Nephron (organoid): ENCODE data around the gene CLCN4.

Experiments
- H3K27ac Mint-ChIP-seq, 3 experiments: 2 replicates each; pipeline ENCODE4 v1.8.0; 2020; ENCODE audit warnings: mixed read lengths in 3 of 3, mild to moderate bottlenecking in 2 of 3, moderate library complexity in 1 of 3
- H3K27me3 Mint-ChIP-seq: 2 replicates; pipeline ENCODE4 v1.8.0; 2021; ENCODE audit warnings: low read depth, mild to moderate bottlenecking, moderate library complexity, mixed read lengths
- H3K36me3 Mint-ChIP-seq: 2 replicates; pipeline ENCODE4 v1.8.0; 2020; ENCODE audit warnings: low read depth, mixed read lengths
- H3K4me1 Mint-ChIP-seq: 2 replicates; pipeline ENCODE4 v1.8.0; 2020; ENCODE audit warnings: mixed read lengths
- H3K4me3 Mint-ChIP-seq, 3 experiments: 2 replicates each; pipeline ENCODE4 v1.8.0; 2020; ENCODE audit warnings: mild to moderate bottlenecking in 3 of 3, mixed read lengths in 3 of 3, moderate library complexity in 2 of 3
- H3K9me3 Mint-ChIP-seq: 2 replicates; pipeline ENCODE4 v1.8.0; 2020; ENCODE audit warnings: mixed read lengths
- CTCF ChIP-seq, 3 experiments: fragments of 200-600 bp; sonication (generic); IDR thresholded peaks; one replicate each; pipeline ENCODE4 v1.5.0; 2021; ENCODE audit warnings: antibody characterized with exemption in 3 of 3; ENCODE audit not compliant: unreplicated experiment in 3 of 3

The CLCN4 gene

GRCh38 chrX:10208281-10208856, 51.6 kb downstream of the CLCN4 start:
- H3K27ac Mint-ChIP-seq: no peak overlapping the region
- H3K27me3 Mint-ChIP-seq: no peaks in the 10 kb centered on the region
- no peak overlapping the region for H3K4me3 Mint-ChIP-seq
- peaks cover 18% of the 10 kb centered on the region for H3K9me3 Mint-ChIP-seq
- no peaks in the 10 kb centered on the region for H3K4me1 Mint-ChIP-seq
- H3K36me3 Mint-ChIP-seq: peaks cover 47% of the 10 kb centered on the region
- no peak for TF ChIP-seq CTCF (IDR thresholded peaks at IDR 0.05; ENCODE audit: unreplicated experiment in 3 of 3)

GRCh38 chrX:10208953-10209352, 52.2 kb downstream of the CLCN4 start:
- Mint-ChIP-seq H3K27me3 (no peaks in the 10 kb centered on the region), H3K4me3 (no peak overlapping the region), H3K9me3 (peaks cover 15% of the 10 kb centered on the region), H3K4me1 (no peaks in the 10 kb centered on the region), H3K27ac (no peak overlapping the region), H3K36me3 (peaks cover 47% of the 10 kb centered on the region)
- TF ChIP-seq CTCF (IDR thresholded peaks at IDR 0.05; ENCODE audit: unreplicated experiment in 3 of 3): no peak

- no peak for TF ChIP-seq CTCF (IDR thresholded peaks at IDR 0.05; ENCODE audit: unreplicated experiment in 3 of 3)
- H3K9me3 Mint-ChIP-seq: peaks cover 6% of the 10 kb centered on the region
- H3K4me3 Mint-ChIP-seq: no peak overlapping the region
- no peaks in the 10 kb centered on the region for H3K27me3 Mint-ChIP-seq
- H3K27ac Mint-ChIP-seq: no peak overlapping the region
- H3K36me3 Mint-ChIP-seq: peaks cover 36% of the 10 kb centered on the region
- H3K4me1 Mint-ChIP-seq: no peaks in the 10 kb centered on the region
Observed at GRCh38 chrX:10212395-10212794, 55.6 kb downstream of the CLCN4 start.

GRCh38 chrX:10213716-10214115, 56.9 kb downstream of the CLCN4 start:
- H3K4me1 Mint-ChIP-seq: no peaks in the 10 kb centered on the region
- H3K9me3 Mint-ChIP-seq: peaks cover 7% of the 10 kb centered on the region
- H3K27me3 Mint-ChIP-seq: no peaks in the 10 kb centered on the region
- TF ChIP-seq CTCF (IDR thresholded peaks at IDR 0.05; ENCODE audit: unreplicated experiment in 3 of 3): no peak
- H3K27ac Mint-ChIP-seq: no peak overlapping the region
- H3K4me3 Mint-ChIP-seq: no peak overlapping the region
- H3K36me3 Mint-ChIP-seq: peaks cover 27% of the 10 kb centered on the region

GRCh38 chrX:10216208-10216607, 59.4 kb downstream of the CLCN4 start:
- H3K9me3 Mint-ChIP-seq: peaks cover 3% of the 10 kb centered on the region
- H3K27ac Mint-ChIP-seq: no peak overlapping the region
- H3K4me1 Mint-ChIP-seq: no peaks in the 10 kb centered on the region
- no peak for TF ChIP-seq CTCF (IDR thresholded peaks at IDR 0.05; ENCODE audit: unreplicated experiment in 3 of 3)
- H3K4me3 Mint-ChIP-seq: no peak overlapping the region
- peaks cover 24% of the 10 kb centered on the region for H3K36me3 Mint-ChIP-seq
- H3K27me3 Mint-ChIP-seq: peaks cover 4% of the 10 kb centered on the region

GRCh38 chrX:10217198-10217597, 60.4 kb downstream of the CLCN4 start:
- peaks cover 3% of the 10 kb centered on the region for H3K9me3 Mint-ChIP-seq
- no peak for TF ChIP-seq CTCF (IDR thresholded peaks at IDR 0.05; ENCODE audit: unreplicated experiment in 3 of 3)
- H3K4me3 Mint-ChIP-seq: no peak overlapping the region

More at GRCh38 chrX:10217198-10217597, 60.4 kb downstream of the CLCN4 start:
- H3K4me1 Mint-ChIP-seq: no peaks in the 10 kb centered on the region
- H3K36me3 Mint-ChIP-seq: peaks cover 25% of the 10 kb centered on the region
- no peak overlapping the region for H3K27ac Mint-ChIP-seq
- H3K27me3 Mint-ChIP-seq: peaks cover 4% of the 10 kb centered on the region
